Pancreas (tissue), 10 donors: Measurements from ENCODE around the gene SYNGAP1. TPM values are rescaled to one million over a fixed set of nuclear protein-coding genes. Genes with fewer than 3 reads are reported as not detected.

Experiments
- ATAC-seq, 4 donors: fragments of 200-7000 bp; cut with Tn5 transposase; one replicate each; pipeline versions ENCODE4 v1.8.0 to v1.9.1; 2020; ENCODE audit warnings: mild to moderate bottlenecking in 4 of 4, moderate library complexity in 4 of 4
- DNase-seq, 6 donors: peaks; one replicate each; pipeline ENCODE4 v3.0.0-alpha.2; 2020
- FAIRE-seq: peaks from 2 replicates; lab custom pipeline; 2012; peaks lifted over from hg19 to GRCh38; lab: Jason Lieb, UNC
- H3K27ac ChIP-seq, 4 donors: fragments of 200-600 bp; sonication (generic); 1 replicate in 3 of 4; 2 replicates in 1 of 4; pipeline versions ENCODE4 v1.5.0 to v1.8.0; 2020
- H3K27me3 ChIP-seq, 4 donors: fragments of 200-600 bp; one replicate each; pipeline ENCODE4 v1.8.0; 2021
- H3K36me3 ChIP-seq, 3 donors: fragments of 200-600 bp; sonication (generic) in 1 of 3; one replicate each; pipeline versions ENCODE4 v1.5.0 to v1.8.0; 2020 to 2021
- H3K4me1 ChIP-seq, 3 donors: fragments of 200-600 bp; one replicate each; pipeline ENCODE4 v1.8.0; 2021
- H3K4me3 ChIP-seq, 4 donors: fragments of 200-600 bp; sonication (generic) in 2 of 4; one replicate each; pipeline versions ENCODE4 v1.5.0 to v1.8.0; 2020 to 2021
- H3K9me3 ChIP-seq, 4 donors: fragments of 200-600 bp; one replicate each; pipeline ENCODE4 v1.8.0; 2021
- CTCF ChIP-seq, 4 donors: fragments of 200-600 bp; sonication (generic) in 3 of 4; IDR thresholded peaks; one replicate each; pipeline versions ENCODE4 v1.5.0 to v1.8.0; 2021; ENCODE audit warnings: antibody characterized with exemption in 4 of 4
- WGBS, 2 donors: extraction: QIAGEN DNeasy Blood & Tissue Kit; methylation state at CpG; one replicate each; pipeline ENCODE4 v1.1.7; 2013; 5-methylcytosine and 5-hydroxymethylcytosine counted together
- intact Hi-C, 3 donors: fragments of 100-400 bp; cut with DNase I; formaldehyde crosslinking; loops; one replicate each; pipeline versions ENCODE4 v1.11.1 to v1.14.2; 2022
- polyA plus RNA-seq, 2 donors: library from polyadenylated mRNA; stranded (reverse); fragments of 200-250 nt; gene quantifications; one replicate each; pipeline ENCODE4 v1.2.3, GENCODE V29; 2013
- total RNA-seq, 6 donors: library from RNA; stranded (reverse); fragmentation: NEBNext Ultra II Directional in 4 of 6; extraction: Animal tissue kit (Norgen Biotek cat#: 25700) in 4 of 6; gene quantifications; one replicate each; pipeline versions ENCODE4 v1.2.1 to v1.2.4, GENCODE V29; 2021 to 2023
- donor health status: healthy with polysubstance abuse.
- donor health status: DM: no; HTN: no; CAD: no; lungs with moderate emphysema.
- donor health status: DM: no; HTN: no; CAD: no.
- donor health status: control.
- donor health status: control.
- donor health status: Bipolar disorder and iron deficiency.
- donor health status: DM: yes; HTN: yes; CAD: no.
- donor health status: DM: no; HTN: no; CAD: no.
- donor health status: DM: no; HTN: no; CAD: no.
- donor health status: DM: yes; HTN: yes; CAD: no.

SYNGAP1 gene
- total and polyA plus RNA-seq, 8 donors: 4.6 to 16.4 (median 5.8) TPM

- no peaks in the 10 kb centered on the region for H3K4me1 ChIP-seq
- no peak for TF ChIP-seq CTCF (IDR thresholded peaks at IDR 0.05)
- no peaks in the 10 kb centered on the region for H3K9me3 ChIP-seq
- no peak for FAIRE-seq
- H3K36me3 ChIP-seq: no peaks in the 10 kb centered on the region
- no peak for ATAC-seq
- no peak overlapping the region for H3K4me3 ChIP-seq
- intact Hi-C loops: no loop called here
- H3K27ac ChIP-seq: no peak overlapping the region
- no peaks in the 10 kb centered on the region for H3K27me3 ChIP-seq
- no peak for DNase-seq
- WGBS, 2 donors: 66 to 70% methylated on average over 3 of the region's 3 CpGs
These were observed 70.3 kb downstream of the SYNGAP1 start for GRCh38 chr6:33490198-33490597.

GRCh38 chr6:33490621-33491020 lies 70.8 kb downstream of the SYNGAP1 start:
- H3K36me3 ChIP-seq: no peaks in the 10 kb centered on the region
- WGBS, 2 donors: 79 to 86% methylated on average over 6 of the region's 6 CpGs
- no peak for TF ChIP-seq CTCF (IDR thresholded peaks at IDR 0.05)
- no peaks in the 10 kb centered on the region for H3K9me3 ChIP-seq
- no peak overlapping the region for H3K4me3 ChIP-seq
- no peaks in the 10 kb centered on the region for H3K4me1 ChIP-seq
- FAIRE-seq (no peak), DNase-seq (no peak), ATAC-seq (no peak)
- no peak overlapping the region for H3K27ac ChIP-seq
- intact Hi-C loops: no loop called here
- H3K27me3 ChIP-seq: no peaks in the 10 kb centered on the region

- H3K4me3 ChIP-seq: no peak overlapping the region
- H3K4me1 ChIP-seq: no peaks in the 10 kb centered on the region
- no peaks in the 10 kb centered on the region for H3K9me3 ChIP-seq
- no peak for ATAC-seq
- H3K36me3 ChIP-seq: no peaks in the 10 kb centered on the region
- no peak overlapping the region for H3K27ac ChIP-seq
- no peaks in the 10 kb centered on the region for H3K27me3 ChIP-seq
- WGBS, 2 donors: 33 to 44% methylated on average over 4 of the region's 4 CpGs
- intact Hi-C loops: no loop called here
- DNase-seq: no peak
- no peak for FAIRE-seq
- no peak for TF ChIP-seq CTCF (IDR thresholded peaks at IDR 0.05)
These were observed 72.2 kb downstream of the SYNGAP1 start for GRCh38 chr6:33492093-33492492.

GRCh38 chr6:33497157-33497556 lies 77.3 kb downstream of the SYNGAP1 start:
- 93 to 97% methylated on average over 7 of the region's 7 CpGs for WGBS, 2 donors
- DNase-seq: no peak
- no peaks in the 10 kb centered on the region for H3K4me1 ChIP-seq
- ATAC-seq: no peak
- H3K27me3 ChIP-seq: no peaks in the 10 kb centered on the region
- no peak for FAIRE-seq
- no peaks in the 10 kb centered on the region for H3K9me3 ChIP-seq
- H3K27ac ChIP-seq: no peak overlapping the region
- intact Hi-C loops: no loop called here
- no peak for TF ChIP-seq CTCF (IDR thresholded peaks at IDR 0.05)
- H3K36me3 ChIP-seq: no peaks in the 10 kb centered on the region
- H3K4me3 ChIP-seq: no peak overlapping the region

GRCh38 chr6:33502486-33502885 lies 82.6 kb downstream of the SYNGAP1 start:
- Histone ChIP-seq H3K4me1 (no peaks in the 10 kb centered on the region), H3K4me3 (no peak overlapping the region), H3K27me3 (no peaks in the 10 kb centered on the region), H3K27ac (no peak overlapping the region), H3K36me3 (no peaks in the 10 kb centered on the region), H3K9me3 (no peaks in the 10 kb centered on the region)
- DNase-seq (no peak), ATAC-seq (no peak), FAIRE-seq (no peak)
- TF ChIP-seq CTCF (IDR thresholded peaks at IDR 0.05): no peak
- 82 to 90% methylated on average over 21 to 23 of the region's 23 CpGs for WGBS, 2 donors
- intact Hi-C loops: no loop called here
